ENCODE results near the gene EFCAB12. TPM values are rescaled to one million over a fixed set of nuclear protein-coding genes. Genes with fewer than 3 reads are reported as not detected.
"Not testable (repeated sequence)": the region's sequence is repeated elsewhere in the genome, so short reads cannot be mapped to it uniquely, and the experiment has no call there.

Gene EFCAB12
- total RNA-seq, 2 donors from 2014 or later: under 0.01 to 1.3 TPM

DNA sequence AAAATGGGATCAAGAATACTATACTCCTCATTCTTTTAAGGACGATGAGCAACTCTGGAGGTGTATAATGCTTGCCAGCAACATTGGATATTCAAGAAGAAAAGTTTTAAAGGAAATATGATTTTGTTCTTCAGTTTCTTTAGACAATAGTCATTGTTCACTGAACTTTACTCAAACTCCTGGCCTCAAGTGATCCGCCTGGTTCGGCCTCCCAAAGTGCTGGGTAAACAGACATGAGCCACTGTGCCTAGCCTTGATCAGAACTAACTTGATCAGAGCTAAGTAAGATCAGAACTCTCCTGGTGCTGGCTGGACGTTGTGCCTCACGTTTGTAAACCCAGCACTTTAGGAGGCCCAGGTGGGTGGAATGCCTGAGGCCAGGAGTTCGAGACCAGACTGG, 12.6 kb downstream of the EFCAB12 start:
- Histone ChIP-seq H3K27ac (no peak overlapping the region), H3K4me1 (no peaks in the 10 kb centered on the region), H3K27me3 (no peaks in the 10 kb centered on the region), H3K36me3 (replicated peaks in 1 of 2; ENCODE audit: insufficient read depth in 1 of 2, low read depth in 2 of 2) (no peaks in the 10 kb centered on the region), H3K4me3 (no peak overlapping the region), H3K9me3 (no peaks in the 10 kb centered on the region)
- no peak for DNase-seq
- no peak for ATAC-seq
- TF ChIP-seq CTCF (IDR thresholded peaks at IDR 0.05) (no peak), POLR2A (IDR thresholded peaks at IDR 0.05) (no peak)
- intact Hi-C loops (cut with DNase I): no loop called here
- 81 to 84% methylated on average over 6 of the region's 6 CpGs for WGBS, 2 donors

GRCh38 chr3:129415378-129415777, 13.1 kb downstream of the EFCAB12 start:
- Histone ChIP-seq H3K4me3 (no peak overlapping the region), H3K4me1 (no peaks in the 10 kb centered on the region), H3K27ac (no peak overlapping the region), H3K9me3 (no peaks in the 10 kb centered on the region), H3K36me3 (replicated peaks in 1 of 2; ENCODE audit: insufficient read depth in 1 of 2, low read depth in 2 of 2) (no peaks in the 10 kb centered on the region), H3K27me3 (no peaks in the 10 kb centered on the region)
- 80 to 89% methylated on average over 3 of the region's 3 CpGs for WGBS, 2 donors
- intact Hi-C loops (cut with DNase I): no loop called here
- DNase-seq (no peak), ATAC-seq (no peak)
- TF ChIP-seq POLR2A (IDR thresholded peaks at IDR 0.05): no peak
- TF ChIP-seq CTCF (IDR thresholded peaks at IDR 0.05): no peak

DNA sequence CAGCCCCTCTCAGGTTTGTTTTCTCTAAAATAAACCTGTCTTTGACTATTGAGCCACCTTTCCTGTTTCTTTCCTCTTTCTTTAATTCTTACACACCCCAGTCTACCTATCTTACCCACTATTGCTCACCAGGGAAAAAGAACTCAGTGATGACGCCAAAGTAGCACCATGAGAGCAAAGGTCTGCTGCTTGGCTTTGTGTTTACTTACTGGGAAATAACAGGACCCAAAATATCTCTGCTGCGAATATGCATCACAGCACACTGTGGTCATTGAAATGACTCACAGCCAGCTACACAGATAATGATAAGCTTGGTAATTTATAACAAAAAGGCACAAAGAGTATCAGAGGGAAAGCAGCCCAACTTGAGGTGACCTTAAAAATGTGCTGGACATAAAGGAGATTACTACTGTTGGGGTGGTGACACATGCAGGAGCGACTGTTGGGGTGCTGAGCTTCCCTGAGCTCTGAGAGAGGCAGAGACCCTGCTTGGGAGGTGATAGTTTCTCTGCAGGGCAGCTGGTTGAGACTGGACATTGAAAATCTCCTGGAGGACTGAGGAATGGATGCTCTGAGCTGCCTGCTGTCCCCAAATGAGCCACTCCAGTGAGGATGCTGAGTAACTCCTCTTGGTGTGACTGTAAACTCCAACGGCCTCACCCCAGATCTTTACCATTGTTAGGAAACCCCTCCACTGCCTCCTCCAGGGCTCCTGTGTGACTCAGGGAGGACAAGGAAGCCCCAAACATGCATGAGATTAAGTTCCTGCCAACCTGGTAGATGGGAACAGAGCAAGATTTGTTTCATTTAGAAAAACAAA, 14.5 kb downstream of the EFCAB12 start:
- ATAC-seq: peak; percentile 64
- no peaks in the 10 kb centered on the region for H3K36me3 ChIP-seq (replicated peaks in 1 of 2; ENCODE audit: insufficient read depth in 1 of 2, low read depth in 2 of 2)
- H3K27ac ChIP-seq: peak overlapping the region in 3 of 4 donors; percentile 20 to 31 (median 21)
- no peaks in the 10 kb centered on the region for H3K4me1 ChIP-seq
- WGBS, 2 donors: 40 to 45% methylated on average over 4 of the region's 4 CpGs
- no peaks in the 10 kb centered on the region for H3K27me3 ChIP-seq
- intact Hi-C loops (cut with DNase I): no loop called here
- no peaks in the 10 kb centered on the region for H3K9me3 ChIP-seq
- H3K4me3 ChIP-seq: no peak overlapping the region
- TF ChIP-seq POLR2A (IDR thresholded peaks at IDR 0.05) (no peak), CTCF (IDR thresholded peaks at IDR 0.05) (no peak)
- DNase-seq: peak in 2 of 4 donors; percentile 34 to 49

DNA sequence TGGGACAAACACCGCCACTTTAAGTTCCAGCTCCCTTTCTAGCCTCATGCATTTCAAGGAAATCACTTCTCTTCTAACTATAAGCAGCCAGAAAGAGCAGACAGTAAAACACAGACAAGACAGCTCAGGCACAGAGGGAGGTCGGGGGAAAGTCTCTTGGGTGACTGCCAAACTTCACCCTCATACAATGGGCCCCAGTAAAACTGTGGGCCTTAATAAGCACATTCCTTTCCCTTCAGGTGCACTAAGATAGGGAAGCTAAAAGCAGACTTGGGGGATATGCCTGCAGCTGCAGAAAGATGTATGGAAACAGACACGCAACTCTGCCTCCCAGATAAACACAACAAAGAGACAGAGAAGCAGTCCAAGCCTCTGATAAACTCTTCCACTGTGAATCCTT, 15.2 kb downstream of the EFCAB12 start:
- H3K27me3 ChIP-seq; H3K36me3 ChIP-seq (replicated peaks in 1 of 2; ENCODE audit: insufficient read depth in 1 of 2, low read depth in 2 of 2); H3K4me3 ChIP-seq; H3K9me3 ChIP-seq; DNase-seq; ATAC-seq; H3K4me1 ChIP-seq; intact Hi-C loops (cut with DNase I): not testable (repeated sequence)
- WGBS, 2 donors: 72 to 76% methylated on average over 3 of the region's 3 CpGs
- peak overlapping the region in 2 of 4 donors; percentile 20 to 31 for H3K27ac ChIP-seq

GRCh38 chr3:129412542-129413198, 15.8 kb downstream of the EFCAB12 start:
- ATAC-seq: no peak
- TF ChIP-seq CTCF (IDR thresholded peaks at IDR 0.05) (no peak), POLR2A (IDR thresholded peaks at IDR 0.05) (no peak)
- intact Hi-C loops (cut with DNase I): no loop called here
- Histone ChIP-seq H3K4me1 (no peaks in the 10 kb centered on the region), H3K9me3 (no peaks in the 10 kb centered on the region), H3K27ac (no peak overlapping the region), H3K4me3 (no peak overlapping the region), H3K36me3 (replicated peaks in 1 of 2; ENCODE audit: insufficient read depth in 1 of 2, low read depth in 2 of 2) (no peaks in the 10 kb centered on the region), H3K27me3 (no peaks in the 10 kb centered on the region)
- 73 to 75% methylated on average over 6 of the region's 6 CpGs for WGBS, 2 donors
- DNase-seq: no peak

Measured in body of pancreas (tissue), 4 donors.